ENCODE results near the gene AKR1B15.

DNA sequence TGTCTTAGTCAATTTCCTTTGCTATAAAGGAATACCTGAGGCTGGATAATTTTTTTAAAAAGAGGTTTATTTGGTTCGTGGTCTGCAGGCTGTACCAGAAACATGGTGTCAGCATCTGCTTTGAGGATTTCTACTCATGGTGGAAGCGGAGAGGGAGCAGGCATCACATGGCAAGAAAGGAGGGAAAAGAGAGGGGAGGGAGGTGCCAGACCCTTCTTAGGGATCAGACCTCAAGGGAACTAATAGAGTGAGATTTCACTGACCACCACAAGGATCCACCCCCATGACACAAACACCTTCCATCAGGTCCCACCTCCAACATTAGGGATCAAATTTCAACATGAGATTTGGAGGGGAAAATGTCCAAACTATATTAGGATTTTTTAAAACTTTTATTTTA lies 48.5 kb upstream of the AKR1B15 start:
- TF ChIP-seq POLR2A (IDR thresholded peaks at IDR 0.05; ENCODE audit: low read depth, low read length) (no peak), POLR2AphosphoS5 (IDR thresholded peaks at IDR 0.05; ENCODE audit: low read depth, low read length) (no peak), TAF1 (IDR thresholded peaks at IDR 0.05; ENCODE audit: borderline replicate concordance, low read depth, low read length) (no peak)

All from GM12892 (cell line).